BE2C (cell line): ENCODE data around the gene PPP2R5B.

Experiments used
- DNase-seq: peaks from one replicate; pipeline ENCODE4 v3.0.0-alpha.2; 2020
- H3K27me3 ChIP-seq: fragments of 250-450 bp; sonication (Bioruptor Pico); 2 replicates; pipeline ENCODE4 v1.5.1; 2020; ENCODE audit warnings: mild to moderate bottlenecking
- H3K36me3 ChIP-seq: fragments of 250-450 bp; sonication (Bioruptor Pico); 2 replicates; pipeline ENCODE4 v1.5.1; 2020; ENCODE audit warnings: mild to moderate bottlenecking
- H3K4me1 ChIP-seq: fragments of 250-450 bp; sonication (Bioruptor Pico); 2 replicates; pipeline ENCODE4 v1.5.1; 2020
- H3K4me3 ChIP-seq: 2 replicates; pipeline ENCODE4 v1.5.1; 2011; ENCODE audit warnings: low read depth, low read length
- H3K9me3 ChIP-seq: fragments of 250-450 bp; sonication (Bioruptor Pico); 2 replicates; pipeline ENCODE4 v1.5.1; 2020
- CTCF ChIP-seq: IDR thresholded peaks from 2 replicates; pipeline ENCODE4 v1.5.1; 2012; ENCODE audit warnings: mild to moderate bottlenecking, low read depth, low read length

Gene PPP2R5B

GRCh38 chr11:64903291-64903833 lies 21.1 kb upstream of the PPP2R5B start:
- Histone ChIP-seq H3K9me3 (no peaks in the 10 kb centered on the region), H3K4me3 (no peak overlapping the region), H3K4me1 (no peaks in the 10 kb centered on the region), H3K36me3 (no peaks in the 10 kb centered on the region), H3K27me3 (no peaks in the 10 kb centered on the region)
- TF ChIP-seq CTCF: no peak
- no peak for DNase-seq

DNA sequence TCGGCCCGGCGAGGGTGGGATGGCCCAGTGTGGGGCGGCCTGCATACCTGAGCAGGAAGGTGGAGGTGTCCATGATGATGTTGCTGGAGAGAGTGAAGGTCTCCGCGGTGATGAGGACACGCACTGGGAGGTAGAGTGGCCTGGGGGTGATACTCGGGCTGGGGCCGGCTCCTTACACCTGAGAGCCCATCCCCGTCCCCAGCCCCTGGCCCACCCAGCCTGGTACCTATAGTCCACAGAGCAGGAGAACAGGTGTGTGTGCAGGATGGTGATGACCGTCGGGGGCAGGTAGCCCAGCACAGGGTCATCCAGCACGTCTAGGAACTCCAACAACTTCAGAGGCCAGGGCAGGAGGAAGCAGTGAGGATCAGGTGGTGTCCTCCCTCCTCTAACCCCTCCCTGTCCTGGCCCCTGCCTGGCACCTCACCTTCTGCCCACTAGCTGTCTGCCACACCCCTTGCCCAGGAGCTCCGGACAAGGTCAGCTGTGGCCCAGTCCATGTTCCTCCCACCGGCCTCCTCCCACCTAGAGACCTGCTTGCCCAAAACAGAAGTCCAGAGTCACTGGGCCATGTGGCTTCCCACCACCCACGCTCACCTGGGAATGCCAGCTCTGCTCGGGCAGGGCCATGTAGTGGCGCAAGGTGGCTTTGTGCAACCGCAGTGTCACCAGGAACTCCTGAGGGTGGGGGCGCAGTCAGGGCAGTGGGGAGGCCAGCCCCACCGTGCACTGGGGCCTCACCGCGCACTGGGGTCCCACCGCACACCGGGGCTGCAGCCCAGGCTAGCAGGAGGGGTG lies 18.8 kb upstream of the PPP2R5B start:
- no peak for DNase-seq
- Histone ChIP-seq H3K9me3 (no peaks in the 10 kb centered on the region), H3K27me3 (no peaks in the 10 kb centered on the region), H3K36me3 (no peaks in the 10 kb centered on the region), H3K4me3 (no peak overlapping the region), H3K4me1 (no peaks in the 10 kb centered on the region)
- TF ChIP-seq CTCF: no peak

- H3K9me3 ChIP-seq: no peaks in the 10 kb centered on the region
- no peaks in the 10 kb centered on the region for H3K4me1 ChIP-seq
- no peaks in the 10 kb centered on the region for H3K36me3 ChIP-seq
- DNase-seq: no peak
- H3K27me3 ChIP-seq: no peaks in the 10 kb centered on the region
- TF ChIP-seq CTCF: no peak
- no peak overlapping the region for H3K4me3 ChIP-seq
Measured at GRCh38 chr11:64906314-64906635, 18.2 kb upstream of the PPP2R5B start.

- no peak for TF ChIP-seq CTCF
- Histone ChIP-seq H3K4me3 (no peak overlapping the region), H3K9me3 (no peaks in the 10 kb centered on the region), H3K36me3 (no peaks in the 10 kb centered on the region), H3K4me1 (no peaks in the 10 kb centered on the region), H3K27me3 (no peaks in the 10 kb centered on the region)
- no peak for DNase-seq
Measured at GRCh38 chr11:64908766-64909165, 15.7 kb upstream of the PPP2R5B start.

DNA sequence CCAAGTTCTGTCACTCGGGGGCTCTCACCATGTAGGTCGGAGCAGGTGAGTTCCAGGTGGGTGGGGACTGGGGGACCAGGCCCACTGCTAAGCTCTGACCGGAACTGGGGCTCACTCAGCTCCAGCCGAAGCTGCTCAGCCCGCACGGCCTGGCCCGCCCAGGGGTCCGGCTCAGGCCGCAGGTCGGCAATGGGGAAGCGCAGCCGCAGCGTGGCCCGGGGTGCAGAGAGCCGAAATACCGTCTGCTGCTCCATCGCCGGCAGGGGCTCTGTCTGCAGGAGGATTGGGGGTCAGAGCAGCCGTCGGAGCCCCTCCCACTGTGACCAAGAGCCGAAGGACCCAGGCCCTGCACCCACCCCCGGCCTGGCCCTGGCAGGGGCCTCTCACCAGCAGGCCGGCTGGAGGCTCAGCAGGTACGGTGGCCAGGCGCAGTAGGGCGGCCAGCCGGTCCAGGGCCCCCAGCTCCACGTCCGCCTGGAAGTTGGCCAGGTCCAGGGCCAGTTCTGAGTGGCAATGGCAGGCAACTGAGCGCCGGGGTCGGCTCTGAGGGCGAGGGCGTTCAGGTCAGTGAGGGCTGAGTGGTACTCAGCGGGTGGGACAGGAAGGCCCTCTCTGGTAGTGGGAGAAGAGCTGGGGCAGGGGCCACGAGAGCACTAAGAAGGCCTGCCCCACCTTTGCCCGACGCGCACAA lies 14.7 kb upstream of the PPP2R5B start:
- TF ChIP-seq CTCF: no peak
- H3K4me1 ChIP-seq: no peaks in the 10 kb centered on the region
- no peaks in the 10 kb centered on the region for H3K27me3 ChIP-seq
- H3K36me3 ChIP-seq: no peaks in the 10 kb centered on the region
- no peak overlapping the region for H3K4me3 ChIP-seq
- no peaks in the 10 kb centered on the region for H3K9me3 ChIP-seq
- DNase-seq: no peak

GRCh38 chr11:64910451-64911093 lies 13.9 kb upstream of the PPP2R5B start:
- no peak overlapping the region for H3K4me3 ChIP-seq
- no peaks in the 10 kb centered on the region for H3K4me1 ChIP-seq
- no peak for DNase-seq
- H3K9me3 ChIP-seq: no peaks in the 10 kb centered on the region
- H3K27me3 ChIP-seq: no peaks in the 10 kb centered on the region
- TF ChIP-seq CTCF: no peak
- no peaks in the 10 kb centered on the region for H3K36me3 ChIP-seq
